Uterus (tissue), 4 donors: ENCODE results near the gene SLTM. TPM values are rescaled to one million over a fixed set of nuclear protein-coding genes. Genes with fewer than 3 reads are reported as not detected.
"Not testable (repeated sequence)": the region's sequence is repeated elsewhere in the genome, so short reads cannot be mapped to it uniquely, and the experiment has no call there.

ENCODE experiments used
- DNase-seq, 2 donors: peaks; one replicate each; pipeline ENCODE4 v3.0.0-alpha.2; 2019 to 2020
- H3K27ac ChIP-seq, 2 donors: fragments of 200-600 bp; sonication (generic); 1 replicate in 1 of 2; 2 replicates in 1 of 2; pipeline ENCODE4 v1.5.1; 2016 to 2018
- H3K27me3 ChIP-seq, 2 donors: fragments of 200-600 bp; sonication (generic); one replicate each; pipeline ENCODE4 v1.5.1; 2018 to 2019; ENCODE audit warnings: control low read depth in 1 of 2
- H3K36me3 ChIP-seq, 2 donors: fragments of 200-600 bp; sonication (generic); one replicate each; pipeline ENCODE4 v1.5.1; 2019; ENCODE audit warnings: control low read depth in 1 of 2
- H3K4me1 ChIP-seq, 2 donors: fragments of 200-600 bp; sonication (generic); one replicate each; pipeline ENCODE4 v1.5.1; 2018 to 2019; ENCODE audit warnings: control low read depth in 1 of 2
- H3K4me3 ChIP-seq, 2 donors: fragments of 200-600 bp; sonication (generic); 1 replicate in 1 of 2; 2 replicates in 1 of 2; pipeline ENCODE4 v1.5.1; 2018 to 2019; ENCODE audit warnings: mild to moderate bottlenecking in 1 of 2
- H3K9me3 ChIP-seq, 2 donors: fragments of 200-600 bp; sonication (generic); one replicate each; pipeline ENCODE4 v1.5.1; 2019; ENCODE audit warnings: control low read depth in 1 of 2
- POLR2A ChIP-seq, 2 donors: fragments of 450-650 bp; IDR thresholded peaks; one replicate each; pipeline ENCODE4 v1.6.1; 2016; ENCODE audit warnings: antibody characterized with exemption in 2 of 2, mild to moderate bottlenecking in 1 of 2, moderate library complexity in 1 of 2
- intact Hi-C: fragments of 100-400 bp; cut with DNase I; formaldehyde crosslinking; loops from one replicate; pipeline ENCODE4 v1.15.1; 2023; ENCODE audit warnings: low total_unique reads
- total RNA-seq, 4 donors: library from RNA; depleted of rRNA in 3 of 4; stranded (reverse); fragments of >200 nt in 3 of 4; gene quantifications; one replicate each; pipeline versions ENCODE4 v1.1.0 to v1.2.4, GENCODE V29; 2014 to 2023
- TF ChIP-seq, protein P1 (sequence below), 4 experiments: fragments of 200-600 bp in 2 of 4; fragments of 450-650 bp in 2 of 4; sonication (generic) in 2 of 4; IDR thresholded peaks; one replicate each; pipeline ENCODE4 v1.5.1; 2016 to 2019; ENCODE audit warnings: antibody characterized with exemption in 4 of 4, mild to moderate bottlenecking in 2 of 4, moderate library complexity in 1 of 4
- donor health status: DM: yes; HTN: yes; CAD: no.

The SLTM gene
- total RNA-seq, 4 donors from 2014 or later: 26.4 to 140 (median 126) TPM

DNA sequence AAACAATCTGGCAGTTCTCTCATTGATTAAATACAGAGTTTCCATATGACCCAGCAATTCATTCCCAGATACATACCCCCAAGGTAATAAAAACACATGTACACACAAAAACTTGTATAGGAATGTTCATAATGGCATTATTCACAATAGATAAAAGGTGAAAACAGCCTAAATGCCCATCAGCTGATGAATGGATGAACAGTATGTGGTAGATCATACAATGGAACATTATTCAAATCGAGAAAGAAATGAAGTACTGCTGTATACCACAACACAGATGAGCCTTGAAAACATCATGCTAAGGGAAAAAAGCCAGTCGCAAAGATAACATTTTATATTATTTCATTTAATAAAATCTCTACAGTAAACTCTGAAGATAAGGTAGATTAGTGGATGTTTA is 71.2 kb downstream of the SLTM start:
- no peak for DNase-seq
- Histone ChIP-seq H3K36me3 (no peaks in the 10 kb centered on the region), H3K9me3 (no peaks in the 10 kb centered on the region), H3K27me3 (no peaks in the 10 kb centered on the region), H3K27ac (no peak overlapping the region), H3K4me1 (no peaks in the 10 kb centered on the region), H3K4me3 (no peak overlapping the region)
- no peak for TF ChIP-seq POLR2A (IDR thresholded peaks at IDR 0.05)
- TF ChIP-seq, protein P1, sequence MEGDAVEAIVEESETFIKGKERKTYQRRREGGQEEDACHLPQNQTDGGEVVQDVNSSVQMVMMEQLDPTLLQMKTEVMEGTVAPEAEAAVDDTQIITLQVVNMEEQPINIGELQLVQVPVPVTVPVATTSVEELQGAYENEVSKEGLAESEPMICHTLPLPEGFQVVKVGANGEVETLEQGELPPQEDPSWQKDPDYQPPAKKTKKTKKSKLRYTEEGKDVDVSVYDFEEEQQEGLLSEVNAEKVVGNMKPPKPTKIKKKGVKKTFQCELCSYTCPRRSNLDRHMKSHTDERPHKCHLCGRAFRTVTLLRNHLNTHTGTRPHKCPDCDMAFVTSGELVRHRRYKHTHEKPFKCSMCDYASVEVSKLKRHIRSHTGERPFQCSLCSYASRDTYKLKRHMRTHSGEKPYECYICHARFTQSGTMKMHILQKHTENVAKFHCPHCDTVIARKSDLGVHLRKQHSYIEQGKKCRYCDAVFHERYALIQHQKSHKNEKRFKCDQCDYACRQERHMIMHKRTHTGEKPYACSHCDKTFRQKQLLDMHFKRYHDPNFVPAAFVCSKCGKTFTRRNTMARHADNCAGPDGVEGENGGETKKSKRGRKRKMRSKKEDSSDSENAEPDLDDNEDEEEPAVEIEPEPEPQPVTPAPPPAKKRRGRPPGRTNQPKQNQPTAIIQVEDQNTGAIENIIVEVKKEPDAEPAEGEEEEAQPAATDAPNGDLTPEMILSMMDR (IDR thresholded peaks at IDR 0.05): no peak
- intact Hi-C loops: no loop called here

DNA sequence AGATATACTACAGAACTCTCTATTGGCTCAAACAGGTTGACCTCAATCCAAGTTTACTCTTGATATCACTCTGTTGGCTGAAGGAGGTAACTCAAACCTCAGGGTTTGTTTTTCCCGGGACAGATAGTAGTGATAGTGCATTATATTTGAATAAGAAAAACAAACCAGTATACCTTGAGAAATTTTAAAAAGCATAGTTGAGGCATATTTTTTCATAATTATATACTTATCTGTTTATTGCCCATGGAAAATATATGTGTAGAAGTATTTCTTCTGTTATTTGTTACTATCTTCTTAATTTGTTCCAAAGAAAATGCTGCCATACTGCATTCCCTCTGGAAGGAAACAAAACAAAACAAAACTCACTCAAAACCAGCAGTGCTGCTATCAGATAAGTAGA is 76.9 kb downstream of the SLTM start:
- H3K36me3 ChIP-seq, intact Hi-C loops, H3K4me1 ChIP-seq, H3K4me3 ChIP-seq, H3K27me3 ChIP-seq, H3K9me3 ChIP-seq, H3K27ac ChIP-seq, DNase-seq: not testable (repeated sequence)

DNA sequence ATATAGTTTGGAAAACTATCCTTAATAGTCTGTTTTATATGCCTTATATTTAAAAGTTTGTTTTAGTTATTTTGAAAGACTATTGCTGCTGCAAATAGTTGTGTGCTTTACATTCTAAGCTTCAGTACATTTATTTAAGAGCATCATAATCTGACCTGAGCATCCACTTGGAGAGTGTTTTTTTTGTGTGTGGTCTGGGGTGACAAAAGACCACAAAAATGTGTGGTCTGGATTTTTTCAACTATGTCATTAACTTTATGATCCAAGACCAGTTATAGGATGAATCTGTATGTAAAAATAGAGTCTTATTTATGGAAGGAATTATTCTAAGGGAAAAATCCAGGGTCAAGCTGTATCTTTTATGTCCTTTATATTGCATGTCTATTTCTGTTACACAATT is 77.4 kb downstream of the SLTM start:
- TF ChIP-seq POLR2A (IDR thresholded peaks at IDR 0.05): no peak
- TF ChIP-seq, protein P1 (IDR thresholded peaks at IDR 0.05): no peak
- Histone ChIP-seq H3K9me3 (no peaks in the 10 kb centered on the region), H3K4me1 (no peaks in the 10 kb centered on the region), H3K36me3 (no peaks in the 10 kb centered on the region), H3K27me3 (no peaks in the 10 kb centered on the region), H3K27ac (no peak overlapping the region), H3K4me3 (no peak overlapping the region)
- intact Hi-C loops: no loop called here
- DNase-seq: no peak

DNA sequence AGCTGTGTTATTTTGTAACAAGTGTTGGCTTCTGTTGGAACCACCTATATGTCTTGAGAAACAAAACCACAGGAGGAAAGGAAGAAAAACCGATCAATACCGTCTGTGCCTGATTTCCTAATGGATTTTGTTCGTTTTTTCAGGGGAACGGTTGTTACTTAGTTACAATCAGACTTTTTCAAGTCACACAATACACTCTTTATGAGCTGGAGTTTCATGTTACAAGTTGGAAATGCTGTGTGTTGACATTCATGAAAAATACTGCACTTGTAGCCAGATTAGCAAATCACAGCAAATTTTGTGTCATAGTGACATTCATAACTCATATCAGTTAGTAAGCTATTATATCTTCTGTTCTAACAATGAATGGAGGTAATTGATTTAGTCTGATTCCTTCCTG is 78.9 kb downstream of the SLTM start:
- intact Hi-C loops: no loop called here
- H3K4me1 ChIP-seq: no peaks in the 10 kb centered on the region
- no peaks in the 10 kb centered on the region for H3K36me3 ChIP-seq
- H3K9me3 ChIP-seq: no peaks in the 10 kb centered on the region
- H3K4me3 ChIP-seq: no peak overlapping the region
- no peak for DNase-seq
- H3K27ac ChIP-seq: no peak overlapping the region
- TF ChIP-seq, protein P1 (IDR thresholded peaks at IDR 0.05): no peak
- no peak for TF ChIP-seq POLR2A (IDR thresholded peaks at IDR 0.05)
- no peaks in the 10 kb centered on the region for H3K27me3 ChIP-seq

DNA sequence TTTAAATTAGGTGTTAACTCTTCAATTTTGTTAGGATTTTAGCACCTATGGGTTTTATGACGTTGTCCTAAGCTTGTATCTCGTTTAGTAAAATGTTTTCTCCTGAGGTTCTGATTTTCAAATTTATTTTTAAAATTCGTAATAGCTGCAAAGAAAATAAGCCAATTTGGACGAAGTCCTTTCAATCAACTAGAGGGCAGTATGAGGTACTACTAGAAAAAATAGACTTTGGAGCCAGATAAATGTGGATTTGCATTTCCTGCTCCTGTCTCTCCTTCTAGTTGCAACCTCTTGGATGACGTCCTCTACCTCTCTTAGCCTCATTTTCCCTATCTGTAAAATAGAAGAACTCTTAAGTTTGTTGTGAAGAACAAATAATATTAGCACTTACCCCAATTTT is 81.1 kb downstream of the SLTM start:
- intact Hi-C loops: no loop called here
- Histone ChIP-seq H3K27ac (no peak overlapping the region), H3K27me3 (no peaks in the 10 kb centered on the region), H3K4me1 (no peaks in the 10 kb centered on the region), H3K9me3 (no peaks in the 10 kb centered on the region), H3K4me3 (no peak overlapping the region), H3K36me3 (no peaks in the 10 kb centered on the region)
- no peak for DNase-seq
- no peak for TF ChIP-seq POLR2A (IDR thresholded peaks at IDR 0.05)
- TF ChIP-seq, protein P1 (IDR thresholded peaks at IDR 0.05): no peak

DNA sequence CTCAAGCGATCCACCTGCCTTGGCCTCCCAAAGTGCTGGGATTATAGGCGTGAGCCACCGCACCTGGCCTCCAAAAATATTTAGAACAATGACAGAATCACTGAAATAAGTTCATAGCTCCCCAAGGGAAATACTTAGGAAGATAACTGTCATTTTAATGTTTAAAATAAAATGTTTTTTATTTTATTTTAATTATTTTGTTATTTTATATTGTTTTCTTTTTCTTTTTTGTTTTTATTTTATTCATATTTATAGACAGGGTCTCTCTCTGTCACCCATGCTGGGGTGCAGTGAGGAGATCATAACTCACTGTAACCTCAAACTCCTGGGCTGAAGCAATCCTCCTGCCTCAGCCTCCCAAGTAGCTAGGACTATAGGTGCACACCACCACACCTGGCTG is 82.3 kb downstream of the SLTM start:
- H3K27me3 ChIP-seq, H3K9me3 ChIP-seq, H3K36me3 ChIP-seq, intact Hi-C loops, DNase-seq, H3K27ac ChIP-seq, H3K4me1 ChIP-seq, H3K4me3 ChIP-seq: not testable (repeated sequence)
